CD4-positive, CD25-positive, alpha-beta regulatory T cell (primary cell): Measurements from ENCODE around the gene JMJD1C. TPM values are rescaled to one million over a fixed set of nuclear protein-coding genes. Genes with fewer than 3 reads are reported as not detected.
"Not testable (repeated sequence)": the region's sequence is repeated elsewhere in the genome, so short reads cannot be mapped to it uniquely, and the experiment has no call there.

Source experiments
- ATAC-seq, 2 donors: fragments of 150-1000 bp; cut with Tn5 transposase; one replicate each; pipeline ENCODE4 v1.10.0; 2021; ENCODE audit warnings: low read depth in 2 of 2, moderate number of reproducible peaks in 2 of 2, moderate library complexity in 1 of 2
- DNase-seq, 3 donors: peaks; one replicate each; pipeline versions ENCODE4 v3.0.0 to v3.0.0-alpha.2; 2012 to 2022; ENCODE audit warnings: mixed read lengths in 1 of 3
- H3K27ac ChIP-seq: one replicate; pipeline ENCODE4 v1.7.0; 2013; ENCODE audit warnings: mild to moderate bottlenecking, low read length; ENCODE audit not compliant: insufficient read depth, poor library complexity, severe bottlenecking
- H3K27me3 ChIP-seq: one replicate; pipeline ENCODE4 v1.7.0; 2013; ENCODE audit warnings: low read length; ENCODE audit not compliant: control insufficient read depth, insufficient read depth
- H3K36me3 ChIP-seq: one replicate; pipeline ENCODE4 v1.7.0; 2013; ENCODE audit warnings: mild to moderate bottlenecking, low read length, moderate library complexity; ENCODE audit not compliant: control insufficient read depth, insufficient read depth
- H3K4me1 ChIP-seq: 2 replicates; pipeline ENCODE4 v1.7.0; 2013; ENCODE audit warnings: mild to moderate bottlenecking, low read length; ENCODE audit not compliant: insufficient read depth, control insufficient read depth, poor library complexity, severe bottlenecking
- H3K4me3 ChIP-seq: one replicate; pipeline ENCODE4 v1.7.0; 2013; ENCODE audit warnings: low read depth, mild to moderate bottlenecking, low read length, moderate library complexity
- H3K9me3 ChIP-seq, 2 experiments: 1 replicate in 1 of 2; 2 replicates in 1 of 2; pipeline ENCODE4 v1.7.0; 2013; ENCODE audit warnings: low read length in 2 of 2, mild to moderate bottlenecking in 1 of 2, moderate library complexity in 1 of 2; ENCODE audit not compliant: control insufficient read depth in 2 of 2
- H3K27ac Mint-ChIP-seq, 3 donors: one replicate each; pipeline ENCODE4 v1.8.0; 2020 to 2022; ENCODE audit warnings: mild to moderate bottlenecking in 3 of 3, mixed read lengths in 3 of 3, moderate library complexity in 2 of 3
- H3K27me3 Mint-ChIP-seq: one replicate; pipeline ENCODE4 v1.8.0; 2022; ENCODE audit warnings: mild to moderate bottlenecking, mixed read lengths
- H3K36me3 Mint-ChIP-seq: one replicate; pipeline ENCODE4 v1.8.0; 2020; ENCODE audit warnings: mixed read lengths
- H3K4me1 Mint-ChIP-seq, 4 donors: one replicate each; pipeline ENCODE4 v1.8.0; 2020 to 2022; ENCODE audit warnings: mixed read lengths in 4 of 4, mild to moderate bottlenecking in 1 of 4
- H3K4me3 Mint-ChIP-seq, 4 donors: one replicate each; pipeline ENCODE4 v1.8.0; 2020 to 2022; ENCODE audit warnings: mild to moderate bottlenecking in 4 of 4, mixed read lengths in 4 of 4, moderate library complexity in 3 of 4
- H3K9me3 Mint-ChIP-seq, 7 donors: one replicate each; pipeline ENCODE4 v1.8.0; 2020 to 2022; ENCODE audit warnings: mixed read lengths in 7 of 7, mild to moderate bottlenecking in 3 of 7, moderate library complexity in 2 of 7
- polyA plus RNA-seq, 4 donors: library from polyadenylated mRNA; unstranded; fragments of 300-500 nt; fragmentation: Illumina TruSeq; gene quantifications; one replicate each; pipeline ENCODE4 v1.2.3, GENCODE V29; 2021
- total RNA-seq: library from RNA; stranded (reverse); gene quantifications from one replicate; pipeline ENCODE4 v1.2.3, GENCODE V29; 2022

JMJD1C gene
- total and polyA plus RNA-seq, 5 donors from 2014 or later = 35.5 to 222 (median 46.4) TPM

DNA sequence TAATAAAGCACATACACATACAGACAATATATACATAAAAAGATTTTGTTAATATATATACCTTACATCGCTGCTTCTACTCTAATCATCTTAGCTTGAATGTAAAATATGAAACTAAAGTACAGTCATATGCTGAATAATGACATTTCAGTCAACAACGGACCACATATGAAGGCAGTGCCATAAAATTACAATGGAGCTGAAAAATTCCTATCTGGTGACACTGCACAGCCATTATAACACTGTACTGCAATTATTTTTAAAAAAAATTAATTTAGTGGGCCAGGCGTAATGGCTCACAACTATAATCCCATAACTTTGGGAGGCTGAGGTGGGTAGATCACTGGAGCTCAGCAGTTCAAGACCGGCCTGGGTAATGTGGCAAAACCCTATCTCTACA is 122.3 kb downstream of the JMJD1C start:
- H3K9me3 ChIP-seq = no peaks in the 10 kb centered on the region
- H3K27ac Mint-ChIP-seq = no peak overlapping the region
- no peak overlapping the region for H3K27ac ChIP-seq
- no peaks in the 10 kb centered on the region for H3K36me3 ChIP-seq
- H3K4me1 Mint-ChIP-seq = peaks cover 4 to 15% (median 8%) of the 10 kb centered on the region in 4 donors
- no peak for DNase-seq
- ATAC-seq = no peak
- H3K27me3 Mint-ChIP-seq = no peaks in the 10 kb centered on the region
- H3K4me1 ChIP-seq = no peaks in the 10 kb centered on the region
- no peak overlapping the region for H3K4me3 ChIP-seq
- no peaks in the 10 kb centered on the region for H3K9me3 Mint-ChIP-seq
- H3K36me3 Mint-ChIP-seq = peaks cover 4% of the 10 kb centered on the region
- H3K4me3 Mint-ChIP-seq = no peak overlapping the region
- no peaks in the 10 kb centered on the region for H3K27me3 ChIP-seq

DNA sequence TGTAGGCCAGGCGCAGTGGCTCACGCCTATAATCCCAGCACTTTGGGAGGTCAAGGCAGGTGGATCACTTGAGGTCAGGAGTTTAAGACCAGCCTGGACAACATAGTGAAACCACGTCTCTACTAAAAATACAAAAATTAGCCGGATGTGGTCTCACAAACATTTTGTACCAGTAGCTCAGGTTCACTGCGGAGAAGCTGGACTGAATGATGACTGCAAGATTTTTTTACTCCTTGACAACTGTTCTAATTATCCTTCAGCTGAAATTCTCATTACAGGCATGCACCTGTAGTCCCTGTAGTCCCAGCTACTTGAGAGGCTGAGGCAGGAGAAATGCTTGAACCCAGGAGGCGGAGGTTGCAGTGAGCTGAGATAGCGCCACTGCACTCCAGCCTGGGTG is 126.1 kb downstream of the JMJD1C start:
- not testable (repeated sequence) for H3K4me1 ChIP-seq, H3K27me3 ChIP-seq, DNase-seq, ATAC-seq, H3K4me3 Mint-ChIP-seq, H3K9me3 ChIP-seq, H3K36me3 Mint-ChIP-seq, H3K27ac Mint-ChIP-seq, H3K36me3 ChIP-seq, H3K27ac ChIP-seq, H3K4me3 ChIP-seq, H3K9me3 Mint-ChIP-seq, H3K27me3 Mint-ChIP-seq
- peaks cover 0 to 17% (median 8%) of the 10 kb centered on the region in 4 donors for H3K4me1 Mint-ChIP-seq

DNA sequence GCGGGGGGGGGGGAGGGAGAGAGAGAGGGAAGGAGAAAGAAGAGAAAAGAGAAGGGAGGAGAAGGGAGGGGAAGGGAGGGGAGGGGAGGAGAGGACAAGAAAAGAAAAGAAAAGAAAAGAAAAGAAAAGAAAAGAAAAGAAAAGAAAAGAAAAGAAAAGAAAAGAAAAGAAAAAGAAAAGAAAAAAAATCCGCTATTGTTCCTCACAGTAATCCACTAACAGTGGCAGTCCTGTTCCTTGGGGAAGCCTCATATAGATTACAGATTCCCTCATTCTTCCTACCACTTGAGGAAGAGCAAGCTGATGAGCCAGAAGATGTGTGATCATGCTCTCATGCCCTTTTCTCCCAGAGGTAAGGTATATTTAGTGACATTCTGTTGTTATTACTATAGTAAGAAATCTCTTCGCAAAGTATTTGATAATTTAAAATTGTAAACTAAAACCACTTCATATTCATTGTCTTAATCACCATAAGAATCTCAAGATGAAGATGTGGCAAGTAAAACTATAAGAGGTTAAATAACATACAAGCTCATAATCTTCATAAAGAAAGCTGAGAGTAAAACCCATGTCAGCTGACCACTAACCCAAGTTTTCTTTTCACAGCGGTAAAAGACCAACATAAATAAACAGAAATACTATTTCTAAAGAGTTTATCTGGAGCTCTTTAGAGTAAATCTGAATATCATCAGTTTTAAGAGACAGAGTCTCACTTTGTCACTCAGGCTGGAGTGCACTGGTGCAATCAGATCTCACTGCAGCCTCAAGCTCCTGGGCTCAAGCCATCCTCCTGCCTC is 128.1 kb downstream of the JMJD1C start:
- Mint-ChIP-seq H3K36me3 (peaks cover 4% of the 10 kb centered on the region), H3K27ac (no peak overlapping the region), H3K4me1 (peaks cover 0 to 12% (median 6%) of the 10 kb centered on the region in 4 donors), H3K9me3 (no peaks in the 10 kb centered on the region), H3K27me3 (no peaks in the 10 kb centered on the region), H3K4me3 (no peak overlapping the region)
- no peaks in the 10 kb centered on the region for H3K9me3 ChIP-seq
- ATAC-seq (no peak), DNase-seq (no peak)
- H3K27me3 ChIP-seq = no peaks in the 10 kb centered on the region
- H3K36me3 ChIP-seq = no peaks in the 10 kb centered on the region
- no peaks in the 10 kb centered on the region for H3K4me1 ChIP-seq
- H3K27ac ChIP-seq = no peak overlapping the region
- H3K4me3 ChIP-seq = no peak overlapping the region

DNA sequence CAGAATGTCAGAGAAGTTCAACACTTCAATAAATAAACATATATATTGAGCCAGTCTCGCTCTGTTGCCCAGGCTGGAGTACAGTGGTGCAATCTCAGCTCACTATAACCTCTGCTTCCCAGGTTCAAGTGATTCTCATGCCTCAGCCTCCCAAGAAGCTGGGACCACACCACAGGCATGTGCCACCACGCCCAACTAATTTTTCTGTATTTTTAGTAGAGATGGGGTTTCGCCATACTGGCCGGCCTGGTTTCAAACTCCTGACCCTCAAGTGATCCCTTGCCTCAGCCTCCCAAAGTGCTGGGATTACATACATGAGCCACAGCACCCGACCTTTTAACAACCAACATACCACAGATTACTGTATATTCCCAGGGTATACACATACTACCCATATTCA is 134.2 kb downstream of the JMJD1C start:
- H3K27ac ChIP-seq = no peak overlapping the region
- H3K27me3 Mint-ChIP-seq = no peaks in the 10 kb centered on the region
- H3K27me3 ChIP-seq = no peaks in the 10 kb centered on the region
- H3K36me3 Mint-ChIP-seq = no peaks in the 10 kb centered on the region
- peak overlapping the region in 1 of 3 donors; percentile 33 for H3K27ac Mint-ChIP-seq
- H3K4me3 Mint-ChIP-seq = no peak overlapping the region
- H3K9me3 Mint-ChIP-seq = no peaks in the 10 kb centered on the region
- ATAC-seq = no peak
- no peak overlapping the region for H3K4me3 ChIP-seq
- no peaks in the 10 kb centered on the region for H3K36me3 ChIP-seq
- H3K4me1 ChIP-seq = no peaks in the 10 kb centered on the region
- no peaks in the 10 kb centered on the region for H3K9me3 ChIP-seq
- no peak for DNase-seq
- peaks cover 0 to 12% (median 9%) of the 10 kb centered on the region in 4 donors for H3K4me1 Mint-ChIP-seq

GRCh38 chr10:63324495-63324854 is 141.3 kb downstream of the JMJD1C start:
- Histone ChIP-seq H3K4me1 (no peaks in the 10 kb centered on the region), H3K9me3 (no peaks in the 10 kb centered on the region), H3K36me3 (no peaks in the 10 kb centered on the region), H3K27ac (no peak overlapping the region), H3K27me3 (no peaks in the 10 kb centered on the region), H3K4me3 (no peak overlapping the region)
- Mint-ChIP-seq H3K27me3 (no peaks in the 10 kb centered on the region), H3K27ac (no peak overlapping the region), H3K4me3 (no peak overlapping the region), H3K4me1 (peaks cover 0 to 13% (median 7%) of the 10 kb centered on the region in 4 donors), H3K9me3 (no peaks in the 10 kb centered on the region), H3K36me3 (peaks cover 12% of the 10 kb centered on the region)
- ATAC-seq (no peak), DNase-seq (no peak)

GRCh38 chr10:63323701-63324494 is 141.9 kb downstream of the JMJD1C start:
- H3K4me3 Mint-ChIP-seq = no peak overlapping the region
- no peaks in the 10 kb centered on the region for H3K27me3 Mint-ChIP-seq
- ATAC-seq = no peak
- DNase-seq = no peak
- H3K9me3 ChIP-seq = no peaks in the 10 kb centered on the region
- H3K27ac ChIP-seq = no peak overlapping the region
- H3K9me3 Mint-ChIP-seq = no peaks in the 10 kb centered on the region
- H3K4me1 Mint-ChIP-seq = peaks cover 0 to 12% (median 7%) of the 10 kb centered on the region in 4 donors
- peaks cover 12% of the 10 kb centered on the region for H3K36me3 Mint-ChIP-seq
- H3K27me3 ChIP-seq = no peaks in the 10 kb centered on the region
- no peak overlapping the region for H3K27ac Mint-ChIP-seq
- no peaks in the 10 kb centered on the region for H3K4me1 ChIP-seq
- no peaks in the 10 kb centered on the region for H3K36me3 ChIP-seq
- H3K4me3 ChIP-seq = no peak overlapping the region

DNA sequence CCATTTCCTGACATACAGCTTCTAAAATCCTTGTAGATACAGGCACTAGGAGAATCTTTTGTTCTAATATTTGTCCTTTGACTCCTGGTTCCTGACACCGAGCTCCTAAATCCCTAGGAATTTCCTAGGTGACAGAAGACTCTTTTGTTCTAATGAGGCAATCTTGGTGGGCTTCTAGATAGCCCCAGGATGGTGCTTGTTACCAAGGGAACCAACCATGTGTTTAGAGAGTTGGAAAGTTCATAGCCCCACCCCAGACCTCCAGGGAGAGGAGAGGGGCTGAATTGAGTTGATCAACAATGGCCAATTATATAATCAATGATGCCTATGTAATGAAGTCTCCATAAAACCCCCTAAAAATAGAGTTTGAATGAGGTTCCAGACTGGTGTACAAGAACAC is 145.1 kb downstream of the JMJD1C start:
- Mint-ChIP-seq H3K27ac (no peak overlapping the region), H3K4me1 (peaks cover 0 to 14% (median 7%) of the 10 kb centered on the region in 4 donors), H3K36me3 (peaks cover 15% of the 10 kb centered on the region), H3K27me3 (no peaks in the 10 kb centered on the region), H3K4me3 (peak overlapping the region in 1 of 4 donors; percentile 16), H3K9me3 (no peaks in the 10 kb centered on the region)
- ATAC-seq = no peak
- no peaks in the 10 kb centered on the region for H3K27me3 ChIP-seq
- no peak overlapping the region for H3K4me3 ChIP-seq
- no peak for DNase-seq
- no peaks in the 10 kb centered on the region for H3K9me3 ChIP-seq
- H3K4me1 ChIP-seq = no peaks in the 10 kb centered on the region
- H3K36me3 ChIP-seq = no peaks in the 10 kb centered on the region
- no peak overlapping the region for H3K27ac ChIP-seq
